Cortex of kidney (tissue), 1 donor: Measurements from ENCODE around the gene ADGRG3.

Experiments used
- DNase-seq: peaks from one replicate; lab custom pipeline; 2025; lab: John Stamatoyannopoulos, UW

Gene ADGRG3

DNA sequence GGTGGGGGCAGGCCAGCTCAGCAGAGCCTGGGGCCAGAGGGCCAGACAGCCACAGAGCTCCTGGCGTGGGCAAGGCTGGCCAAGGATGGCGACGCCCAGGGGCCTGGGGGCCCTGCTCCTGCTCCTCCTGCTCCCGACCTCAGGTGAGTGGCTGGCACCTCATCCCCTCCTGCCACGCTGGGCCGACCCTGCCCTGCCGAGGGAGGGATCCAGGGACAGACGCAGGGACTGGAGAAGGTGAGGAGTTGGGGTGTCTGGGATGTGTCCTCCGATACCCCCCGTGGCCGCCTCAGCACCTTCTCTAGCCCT, at the start of gene ADGRG3:
ADGRG3 (plus strand) TSS at position 44 of the 309 bp plus-strand sequence; CDS start at position 86, 42 bp downstream.
- DNase-seq = no peak

DNA sequence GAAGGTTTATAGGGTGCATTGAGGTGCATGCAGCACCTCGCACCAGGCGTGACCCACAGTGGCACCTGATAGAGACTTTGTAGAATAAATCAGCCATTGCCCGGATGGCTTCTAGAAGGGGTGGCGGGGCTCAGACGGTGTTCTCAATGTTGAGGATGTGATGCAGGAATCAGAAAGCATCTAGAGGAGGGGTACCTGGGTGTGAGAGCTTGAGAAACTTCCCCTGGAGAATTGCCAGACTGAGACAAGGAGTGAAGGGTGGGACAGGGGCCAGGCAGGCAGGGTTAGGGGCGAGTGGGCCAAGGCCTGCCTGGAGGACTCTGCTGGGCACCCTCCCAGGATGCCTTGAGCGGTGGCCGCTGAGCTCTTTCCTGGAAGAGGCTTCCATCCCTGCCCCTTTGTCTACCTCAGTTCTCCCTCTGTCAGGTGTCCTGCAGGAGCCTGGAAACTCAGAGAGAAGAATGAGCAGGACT, 48.9 kb upstream of the ADGRG3 start:
- no peak for DNase-seq

DNA sequence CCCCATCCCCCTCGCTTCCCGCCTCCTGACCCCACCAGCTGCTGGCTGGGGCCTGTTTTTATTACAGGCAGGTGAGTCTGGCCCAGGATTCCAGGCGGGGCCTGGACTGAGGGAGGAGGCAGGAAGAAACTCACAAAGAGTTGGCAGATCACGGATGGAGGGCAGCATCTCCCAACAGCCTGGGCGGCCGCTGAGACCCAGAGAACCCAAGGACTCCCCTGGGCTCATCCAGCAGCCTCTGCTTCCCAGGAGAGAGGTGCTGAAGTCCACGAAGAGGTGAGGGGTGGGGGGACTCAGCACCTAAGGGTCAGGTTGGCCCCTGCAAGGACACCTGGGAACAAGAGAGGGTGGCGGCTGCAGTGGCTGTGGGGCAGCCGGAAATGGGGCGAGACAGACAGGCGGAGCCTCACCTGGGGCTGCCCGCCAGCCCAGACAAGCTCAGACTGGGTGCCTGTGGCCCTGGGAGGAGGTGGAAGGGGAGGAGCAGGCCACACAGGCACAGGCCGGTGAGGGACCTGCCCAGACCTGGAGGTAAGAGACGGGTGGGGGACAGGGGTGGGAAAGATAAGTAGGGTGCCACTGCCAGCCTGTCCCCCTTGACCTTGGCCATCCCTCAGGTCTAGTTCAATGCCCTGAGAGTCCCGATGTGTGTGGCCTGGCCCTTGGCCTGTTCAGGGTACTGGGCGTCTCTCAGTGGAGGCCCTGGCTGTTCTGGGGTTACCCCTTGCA, 48.3 kb upstream of the ADGRG3 start:
- DNase-seq = peak; percentile 42

- no peak for DNase-seq
These were observed 47.5 kb upstream of the ADGRG3 start for GRCh38 chr16:57620335-57621231.

GRCh38 chr16:57621521-57622271, 46.4 kb upstream of the ADGRG3 start:
- DNase-seq = no peak

- no peak for DNase-seq
These were observed 45.5 kb upstream of the ADGRG3 start for GRCh38 chr16:57622361-57623250.

GRCh38 chr16:57623251-57624043, 44.7 kb upstream of the ADGRG3 start:
- no peak for DNase-seq

- no peak for DNase-seq
These were observed 43.9 kb upstream of the ADGRG3 start for GRCh38 chr16:57624044-57624688.

DNA sequence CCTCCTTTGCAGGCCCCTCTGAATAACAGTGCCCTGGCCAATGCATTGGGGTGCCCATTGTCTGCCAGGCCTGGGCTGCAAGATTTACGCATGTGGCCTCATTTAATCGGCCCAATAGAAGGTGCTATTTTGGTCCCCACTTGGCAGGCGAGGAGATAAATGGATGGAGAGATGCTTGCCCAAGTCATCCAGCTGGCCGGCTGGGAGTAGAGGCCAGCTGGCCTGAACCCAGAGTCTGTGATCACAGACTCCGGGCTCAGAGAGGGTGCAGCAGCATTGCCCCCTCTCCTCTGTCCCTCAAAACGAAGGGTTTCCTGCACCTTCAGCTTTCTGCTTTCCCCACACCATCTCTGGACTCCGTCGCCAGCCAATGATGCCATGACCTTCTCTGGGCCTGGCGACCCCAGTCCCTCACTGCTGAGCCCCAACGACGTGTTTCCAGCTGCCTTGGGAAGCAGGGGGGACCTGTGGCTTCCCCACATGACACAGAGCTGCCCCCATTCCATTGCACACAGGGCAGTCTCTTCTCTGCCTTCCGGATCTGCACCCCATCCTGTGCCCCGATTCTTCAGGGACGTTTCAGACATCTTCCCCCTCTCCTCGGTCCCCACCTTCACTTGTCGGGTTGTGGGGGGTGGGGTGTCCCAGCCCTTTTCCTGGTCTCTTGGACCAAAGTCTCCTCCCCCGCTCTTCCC, 43.2 kb upstream of the ADGRG3 start:
- no peak for DNase-seq

DNA sequence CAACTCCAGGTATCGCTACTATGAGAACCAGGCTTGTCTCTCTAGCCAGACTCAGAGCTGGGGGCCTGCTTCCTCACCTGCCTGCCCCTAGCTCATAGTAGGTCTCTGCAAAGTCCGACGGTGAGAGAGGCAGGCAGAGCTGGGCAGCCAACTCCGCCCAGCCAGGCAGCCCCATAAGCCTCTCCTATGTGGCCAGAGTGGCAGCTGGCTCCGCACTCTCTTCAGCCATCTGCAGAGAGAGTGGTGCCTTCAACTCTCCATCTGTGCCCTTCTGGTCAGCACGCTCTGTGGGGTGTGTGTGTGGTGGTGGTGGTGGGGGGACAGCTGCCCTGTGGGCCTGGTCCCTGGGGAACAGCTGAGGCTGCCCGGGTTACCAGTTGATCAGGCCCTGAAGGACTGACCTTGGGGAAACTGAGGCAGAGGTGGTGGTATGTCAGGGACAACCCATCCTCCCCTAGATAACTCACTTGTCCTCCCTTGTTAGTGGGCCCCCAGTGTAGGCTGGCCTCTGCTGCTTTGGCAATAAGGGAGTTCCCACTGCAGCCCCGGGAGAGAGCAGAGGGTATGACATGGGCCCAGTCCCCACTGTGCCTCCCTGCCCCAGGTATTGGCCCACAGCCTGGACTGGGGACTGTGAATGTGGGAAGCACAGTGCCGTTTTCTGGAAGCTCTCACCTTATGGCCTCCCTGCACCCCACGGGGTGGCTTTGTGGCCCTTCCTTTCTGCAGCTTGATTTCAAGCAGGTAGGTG, 41.5 kb upstream of the ADGRG3 start:
- no peak for DNase-seq

DNA sequence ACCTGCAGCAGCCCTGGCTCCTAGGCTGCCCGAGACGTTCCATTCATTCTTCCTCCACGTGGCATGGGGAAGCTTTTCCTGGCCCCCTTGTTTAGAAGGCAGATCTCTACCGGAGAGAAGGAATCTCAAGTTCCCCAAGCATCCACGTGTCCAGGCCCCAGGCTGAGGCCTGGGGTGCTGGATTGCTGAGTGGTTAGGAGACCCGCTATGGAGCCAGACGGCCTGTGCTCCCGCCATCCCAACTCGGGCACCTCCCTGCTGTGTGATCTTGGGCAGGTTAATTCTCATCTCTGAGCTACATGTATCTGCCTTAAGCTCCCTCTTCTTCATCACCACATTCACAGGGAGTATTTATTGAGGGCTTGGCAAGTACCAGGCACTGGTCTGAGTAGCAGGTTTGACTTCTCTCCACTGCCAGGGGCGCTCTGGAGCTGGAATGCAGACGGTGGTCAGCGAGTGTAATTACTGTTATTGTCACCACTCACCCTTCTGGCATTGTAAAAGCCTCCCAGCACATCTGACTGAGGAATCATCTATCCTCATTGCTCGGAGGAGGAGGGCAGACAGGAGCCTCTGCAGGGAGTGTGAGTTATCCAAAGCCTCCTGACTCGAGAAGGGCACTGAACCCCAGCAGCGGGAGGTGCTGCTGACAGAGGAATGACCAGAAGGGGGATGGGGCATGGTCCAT, 40.8 kb upstream of the ADGRG3 start:
- no peak for DNase-seq

- peak; percentile 32 for DNase-seq
These were observed 39.9 kb upstream of the ADGRG3 start, which contains the start of gene ADGRG1 for GRCh38 chr16:57628008-57628781. ADGRG1 (plus strand) TSS chr16:57628630; CDS start chr16:57650288, 21,658 bp downstream.

GRCh38 chr16:57628783-57629293, 39.3 kb upstream of the ADGRG3 start:
- DNase-seq = no peak

DNA sequence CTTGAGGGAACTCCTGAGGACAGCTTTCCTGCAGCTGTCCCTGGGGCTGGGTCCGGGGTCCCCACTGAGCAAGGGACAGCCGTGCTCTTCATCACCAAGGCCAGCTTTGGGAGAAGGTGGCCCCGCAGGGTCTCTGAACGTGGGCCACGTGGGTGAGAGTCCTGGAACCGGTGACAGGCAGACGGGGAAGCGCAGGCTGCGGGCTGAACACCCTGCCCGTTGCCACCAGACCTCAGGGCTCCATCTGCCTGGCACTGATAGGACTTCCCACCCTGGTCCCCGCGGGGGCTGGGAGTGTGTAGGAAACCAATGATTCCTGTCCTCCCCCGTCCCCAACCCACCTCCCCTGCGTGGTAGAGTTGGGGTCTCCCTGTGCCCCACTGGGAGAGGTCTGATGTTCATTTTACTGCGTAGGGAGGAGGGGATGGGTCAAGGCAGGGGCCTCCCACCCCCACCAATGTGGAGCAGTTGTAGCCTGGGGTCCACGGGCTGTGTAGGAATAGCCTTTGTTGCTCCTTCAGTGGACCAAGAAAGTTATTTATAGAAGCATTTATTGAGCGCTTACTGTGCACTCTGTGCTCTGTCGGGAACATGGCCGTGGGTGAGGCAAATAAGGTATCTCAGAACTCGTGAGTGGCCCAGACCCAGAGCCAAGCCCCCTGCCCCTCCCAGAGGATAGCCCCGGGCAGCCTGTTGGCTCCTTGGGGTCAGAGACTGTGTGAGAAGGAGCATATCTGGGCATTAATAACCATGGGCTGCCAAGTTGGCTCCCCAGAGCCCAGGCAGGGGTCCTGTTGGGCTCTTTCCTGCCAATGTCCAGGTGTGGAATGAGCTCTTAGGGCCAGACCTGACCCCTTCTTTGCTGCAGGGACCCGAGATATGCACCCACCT, 38.3 kb upstream of the ADGRG3 start:
- DNase-seq = no peak

- no peak for DNase-seq
These were observed 37.7 kb upstream of the ADGRG3 start for GRCh38 chr16:57630407-57630797.
